ENCODE measurements around the gene ZNF335. TPM values are rescaled to one million over a fixed set of nuclear protein-coding genes. Genes with fewer than 3 reads are reported as not detected.
A peak's percentile ranks its signal among the peaks of the same experiment; 100 is the strongest.

Gene ZNF335
- total RNA-seq, 1 donor from 2014 or later = 23.9 TPM

- DNase-seq (ENCODE audit: extremely low spot score, unreplicated experiment) = no peak
- H3K9me3 Mint-ChIP-seq (ENCODE audit: unreplicated experiment) = no peaks in the 10 kb centered on the region
- H3K36me3 Mint-ChIP-seq (ENCODE audit: unreplicated experiment) = no peaks in the 10 kb centered on the region
- TF ChIP-seq CTCF (IDR thresholded peaks at IDR 0.05) = no peak
- no peak overlapping the region for H3K27ac Mint-ChIP-seq (ENCODE audit: unreplicated experiment)
- H3K4me1 Mint-ChIP-seq (ENCODE audit: unreplicated experiment) = peaks cover 15% of the 10 kb centered on the region
- peaks cover 28% of the 10 kb centered on the region for H3K27me3 Mint-ChIP-seq (ENCODE audit: unreplicated experiment)
- no peak overlapping the region for H3K4me3 Mint-ChIP-seq (ENCODE audit: unreplicated experiment)
Measured at GRCh38 chr20:45974896-45975565, 3.0 kb upstream of the ZNF335 start.

DNA sequence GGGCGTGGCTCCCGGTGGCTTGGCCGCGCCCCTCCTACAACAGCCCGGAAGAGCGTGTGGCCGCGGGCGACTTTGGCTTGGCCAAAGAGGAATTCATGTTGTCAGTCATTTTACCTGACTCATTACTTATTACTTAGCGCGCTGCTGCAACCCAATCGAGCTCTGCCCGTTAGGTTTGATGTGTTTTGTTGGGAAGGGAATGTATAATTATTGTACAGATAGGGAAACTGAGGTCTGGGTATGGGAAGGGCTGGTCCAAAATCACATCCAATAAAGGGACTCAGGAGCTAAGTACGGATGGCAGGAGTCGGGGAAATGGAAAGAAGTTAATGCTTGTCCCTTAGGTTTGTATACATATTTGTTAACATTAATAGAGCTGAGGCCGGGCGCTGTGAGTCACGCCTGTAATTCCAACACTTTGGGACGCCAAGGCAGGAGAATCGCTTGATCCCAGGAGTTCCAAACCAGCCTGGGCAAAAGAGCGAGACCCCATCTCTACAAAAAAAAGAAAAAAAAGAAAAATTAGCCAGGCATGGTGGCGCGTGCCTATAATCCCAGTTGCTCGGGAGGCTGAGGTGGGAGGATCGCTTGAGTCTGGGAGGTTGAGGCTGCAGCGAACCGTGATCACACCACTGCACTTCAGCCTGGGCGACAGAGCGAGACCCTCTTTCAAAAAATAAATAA, 639 bp upstream of the ZNF335 start:
- peaks cover 26% of the 10 kb centered on the region for H3K4me1 Mint-ChIP-seq (ENCODE audit: unreplicated experiment)
- peaks cover 14% of the 10 kb centered on the region for H3K27me3 Mint-ChIP-seq (ENCODE audit: unreplicated experiment)
- H3K4me3 Mint-ChIP-seq (ENCODE audit: unreplicated experiment) = peak overlapping the region; percentile 82
- no peak for DNase-seq (ENCODE audit: extremely low spot score, unreplicated experiment)
- no peak for TF ChIP-seq CTCF (IDR thresholded peaks at IDR 0.05)
- peak overlapping the region; percentile 99 for H3K27ac Mint-ChIP-seq (ENCODE audit: unreplicated experiment)
- H3K9me3 Mint-ChIP-seq (ENCODE audit: unreplicated experiment) = no peaks in the 10 kb centered on the region
- no peaks in the 10 kb centered on the region for H3K36me3 Mint-ChIP-seq (ENCODE audit: unreplicated experiment)

- peak overlapping the region; percentile 99 for H3K27ac Mint-ChIP-seq (ENCODE audit: unreplicated experiment)
- peak overlapping the region; percentile 82 for H3K4me3 Mint-ChIP-seq (ENCODE audit: unreplicated experiment)
- peaks cover 5% of the 10 kb centered on the region for H3K27me3 Mint-ChIP-seq (ENCODE audit: unreplicated experiment)
- no peak for DNase-seq (ENCODE audit: extremely low spot score, unreplicated experiment)
- TF ChIP-seq CTCF (IDR thresholded peaks at IDR 0.05) = no peak
- peaks cover 26% of the 10 kb centered on the region for H3K4me1 Mint-ChIP-seq (ENCODE audit: unreplicated experiment)
- H3K36me3 Mint-ChIP-seq (ENCODE audit: unreplicated experiment) = peaks cover 7% of the 10 kb centered on the region
- H3K9me3 Mint-ChIP-seq (ENCODE audit: unreplicated experiment) = no peaks in the 10 kb centered on the region
Measured at GRCh38 chr20:45971425-45971674, 653 bp downstream of the ZNF335 start.

DNA sequence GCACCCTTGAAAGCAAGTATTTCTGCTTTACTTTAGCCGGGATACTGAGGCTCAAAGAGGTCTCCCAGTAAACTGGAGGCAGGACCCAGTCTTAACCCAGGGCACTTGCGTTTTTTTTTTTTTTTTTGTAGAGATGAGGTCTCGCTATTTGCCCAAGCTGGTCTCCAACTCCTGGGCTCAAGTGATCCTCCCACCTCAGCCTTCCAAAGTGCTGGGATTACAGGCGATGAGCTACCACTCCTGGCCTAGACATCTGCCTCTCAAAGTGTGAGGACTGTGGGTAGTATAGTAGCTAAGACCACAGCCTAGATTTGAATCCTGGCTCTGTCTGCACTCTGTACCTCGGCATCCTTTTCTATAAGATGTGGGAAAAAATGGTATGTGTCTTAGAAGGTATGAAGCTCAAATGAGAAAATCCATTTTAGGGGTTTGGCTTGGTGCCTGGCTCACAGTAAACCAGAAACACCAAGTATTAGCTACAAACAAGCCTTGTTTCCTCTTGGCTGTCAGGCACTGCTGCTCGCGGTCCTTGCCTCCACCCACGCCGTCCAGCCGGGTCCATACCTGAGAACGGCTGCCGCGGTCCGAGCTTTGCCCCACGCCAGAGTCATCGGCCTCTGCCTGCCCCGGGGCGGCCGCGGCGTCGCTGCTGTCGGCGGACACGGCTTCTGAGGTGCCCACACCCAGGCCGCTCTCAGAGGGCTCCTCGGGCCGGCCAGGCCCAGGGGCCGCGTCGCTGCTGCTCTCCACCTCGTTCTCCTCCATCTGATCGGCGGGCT, 1.2 kb downstream of the ZNF335 start:
- Mint-ChIP-seq H3K9me3 (ENCODE audit: unreplicated experiment) (no peaks in the 10 kb centered on the region), H3K27me3 (ENCODE audit: unreplicated experiment) (peaks cover under 1% of the 10 kb centered on the region), H3K4me3 (ENCODE audit: unreplicated experiment) (peak overlapping the region; percentile 82), H3K36me3 (ENCODE audit: unreplicated experiment) (peaks cover 8% of the 10 kb centered on the region), H3K27ac (ENCODE audit: unreplicated experiment) (peak overlapping the region; percentile 99), H3K4me1 (ENCODE audit: unreplicated experiment) (peaks cover 26% of the 10 kb centered on the region)
- TF ChIP-seq CTCF (IDR thresholded peaks at IDR 0.05) = no peak
- DNase-seq (ENCODE audit: extremely low spot score, unreplicated experiment) = no peak

Data from osteocyte (in vitro differentiated cells).